HG02885 (cell line): ENCODE results near the gene TMC8.
"Not testable (repeated sequence)": the region's sequence is repeated elsewhere in the genome, so short reads cannot be mapped to it uniquely, and the experiment has no call there.

Experiments
- ATAC-seq: cut with Tn5 transposase; IDR thresholded peaks from one replicate; pipeline ENCODE4 v1.9.1; 2021; ENCODE audit warnings: mild to moderate bottlenecking; ENCODE audit not compliant: unreplicated experiment, poor library complexity

TMC8 gene

DNA sequence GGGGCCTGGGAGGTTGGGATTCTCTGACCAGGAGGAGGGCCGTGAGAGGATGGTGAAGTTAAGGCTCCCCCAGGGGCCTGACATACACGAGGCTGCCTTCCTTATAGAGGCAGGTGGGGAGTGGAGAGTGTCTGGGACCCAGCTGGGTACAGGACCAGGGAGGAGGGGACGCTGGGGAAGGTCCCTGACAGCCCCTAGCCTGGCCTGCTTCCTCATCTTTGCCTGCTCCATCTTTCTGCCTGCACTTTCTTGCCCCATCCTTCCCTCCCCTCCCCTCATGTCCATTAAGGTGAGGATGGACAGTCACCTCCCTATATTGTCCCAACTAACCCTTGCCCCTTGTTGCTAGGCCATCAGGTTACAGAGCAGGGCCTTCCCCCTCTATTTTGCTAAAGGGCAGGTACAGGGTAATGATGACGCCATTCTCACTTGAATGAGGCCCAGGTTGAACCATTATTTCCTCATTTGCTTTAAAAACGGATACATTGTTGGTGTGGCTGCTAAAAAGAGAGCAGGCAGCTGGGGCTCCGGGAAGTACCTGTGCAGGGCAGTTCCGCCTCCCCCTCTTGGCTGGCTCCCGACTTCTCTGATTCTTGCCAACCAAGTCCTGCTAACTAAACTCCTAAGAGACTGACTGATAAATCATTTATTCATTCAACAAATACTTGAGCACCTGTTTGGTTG, 16.9 kb downstream of the TMC8 start:
- ATAC-seq: peak; percentile 51

- ATAC-seq: no peak
These were observed 17.9 kb downstream of the TMC8 start for GRCh38 chr17:78148286-78149016.

DNA sequence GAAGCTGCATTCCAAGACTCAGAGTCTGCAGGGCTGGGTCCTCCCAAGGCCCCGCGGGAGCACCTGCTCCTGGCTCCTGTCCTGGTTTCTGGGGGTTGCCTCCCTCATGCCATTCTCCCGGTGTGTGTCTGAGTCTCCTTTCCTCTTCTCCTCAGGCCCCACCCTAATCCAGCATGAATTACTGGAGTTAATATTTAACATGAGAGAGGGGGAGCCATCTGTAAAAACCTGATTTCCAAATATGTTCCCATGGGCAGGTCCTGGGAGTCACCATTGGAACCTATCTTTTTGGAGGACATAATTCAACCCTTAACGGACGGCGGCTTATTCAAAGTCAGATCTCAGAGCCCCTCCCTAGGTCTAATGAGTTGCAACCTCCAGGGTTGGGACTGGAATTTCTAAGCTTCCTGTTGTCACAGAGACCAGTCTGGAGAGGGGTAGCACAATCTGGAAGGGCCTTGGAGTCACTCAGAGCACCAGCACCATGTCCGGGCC, 21.0 kb downstream of the TMC8 start:
- no peak for ATAC-seq

- peak; percentile 45 for ATAC-seq
These were observed 24.6 kb downstream of the TMC8 start for GRCh38 chr17:78154903-78155811.

GRCh38 chr17:78159575-78160158, 29.1 kb downstream of the TMC8 start:
- peak; percentile 50 for ATAC-seq

- no peak for ATAC-seq
These were observed 33.5 kb downstream of the TMC8 start for GRCh38 chr17:78163881-78164747.

- no peak for ATAC-seq
These were observed 34.4 kb downstream of the TMC8 start for GRCh38 chr17:78164748-78165607.

DNA sequence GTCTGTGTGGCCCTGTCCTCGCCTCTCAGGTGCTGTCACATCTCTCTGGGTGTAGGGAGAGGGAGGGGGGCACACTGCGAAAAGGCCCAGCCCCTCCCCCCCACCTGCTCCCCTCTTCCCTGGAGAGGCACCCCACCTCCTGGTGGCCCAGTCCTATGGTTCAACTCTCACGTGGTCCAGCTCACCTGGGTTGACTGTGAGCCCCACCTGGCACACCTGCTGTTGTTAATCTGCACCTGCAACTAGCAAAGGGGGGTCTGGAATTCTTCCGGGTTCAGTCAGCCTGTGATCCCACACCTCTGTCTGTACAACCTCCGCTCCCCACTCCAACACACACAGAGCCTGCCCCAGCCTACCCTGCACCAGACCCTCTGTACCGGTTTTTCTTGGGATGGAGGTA, 35.8 kb downstream of the TMC8 start:
- ATAC-seq: no peak

DNA sequence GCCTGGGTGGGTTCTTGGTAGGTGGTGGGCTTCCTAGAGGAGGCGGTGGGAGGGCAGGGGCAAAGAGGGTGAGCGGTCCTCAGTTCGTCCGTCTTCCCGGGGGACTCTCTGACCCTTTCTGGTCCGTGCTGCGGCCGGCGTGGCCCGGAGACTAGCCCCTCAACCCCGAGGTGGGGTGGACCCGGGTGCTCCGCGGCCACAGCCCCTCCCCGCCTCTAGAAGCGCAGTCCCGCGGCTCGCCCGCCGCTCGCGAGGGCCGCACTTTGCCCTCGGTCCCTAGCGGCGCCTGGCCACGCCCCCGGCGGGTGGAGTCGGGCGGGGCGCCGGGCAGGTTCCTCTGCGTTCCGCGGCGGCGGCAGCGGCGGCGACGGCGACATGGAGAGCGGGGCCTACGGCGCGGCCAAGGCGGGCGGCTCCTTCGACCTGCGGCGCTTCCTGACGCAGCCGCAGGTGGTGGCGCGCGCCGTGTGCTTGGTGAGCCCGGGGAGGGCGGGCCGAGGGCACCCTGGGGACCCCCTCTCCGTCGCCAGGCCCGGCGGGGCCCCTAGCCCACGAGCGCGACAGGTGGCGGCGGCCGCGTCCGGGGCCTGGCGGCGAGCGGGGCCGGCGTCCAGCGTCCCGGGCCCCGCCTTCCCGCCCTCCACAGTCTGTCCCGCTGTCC, 37.8 kb downstream of the TMC8 start, which contains the start of gene SYNGR2:
Gene SYNGR2, plus strand, starts transcription at position 340 of the 661 bp plus-strand sequence. Its CDS starts 36 bp downstream, at position 376.
- ATAC-seq: peak; percentile 62

DNA sequence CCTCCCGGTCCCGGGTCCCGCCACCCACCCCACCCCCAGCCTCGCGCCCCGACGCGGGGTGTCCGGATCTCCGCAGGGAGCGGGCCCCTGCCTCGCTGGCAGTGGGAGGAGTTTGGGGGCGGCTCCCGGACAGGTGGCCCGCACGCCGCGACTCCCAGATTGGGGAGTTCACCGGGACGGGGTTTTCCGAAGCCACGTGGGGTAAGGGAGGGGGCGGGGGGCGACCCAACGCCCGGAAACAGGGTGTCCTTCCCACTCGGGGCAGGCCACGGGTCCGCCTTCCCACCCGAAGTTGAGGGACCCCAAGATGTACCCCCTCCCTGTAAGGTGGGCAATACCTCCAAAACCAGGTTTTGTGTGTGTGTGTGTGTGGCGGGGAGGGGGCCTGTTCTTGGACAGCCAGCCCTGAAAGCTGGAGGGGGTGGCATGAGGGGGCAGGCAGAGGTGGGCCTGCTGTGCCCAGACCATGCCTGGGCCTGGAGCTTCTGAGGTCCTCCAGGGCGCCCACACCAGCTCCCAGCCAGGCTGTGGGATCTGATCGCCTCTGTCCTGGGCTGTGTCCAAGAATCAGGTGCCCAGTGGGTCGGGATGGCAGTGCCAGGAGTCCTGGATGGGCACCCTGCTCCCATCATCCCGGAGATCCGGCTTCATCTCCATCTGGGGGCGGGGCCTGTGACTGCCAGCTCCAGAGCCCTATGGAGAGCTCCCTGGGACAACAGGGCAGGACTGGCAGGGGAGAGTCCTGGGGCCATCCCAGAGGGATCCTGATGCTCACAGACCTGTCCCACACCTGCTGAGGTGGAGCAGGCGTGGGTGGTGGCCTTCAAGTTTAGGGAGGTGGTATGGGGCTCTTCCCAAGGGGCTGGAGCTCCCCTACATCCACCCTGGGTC, 38.6 kb downstream of the TMC8 start:
- ATAC-seq: no peak

DNA sequence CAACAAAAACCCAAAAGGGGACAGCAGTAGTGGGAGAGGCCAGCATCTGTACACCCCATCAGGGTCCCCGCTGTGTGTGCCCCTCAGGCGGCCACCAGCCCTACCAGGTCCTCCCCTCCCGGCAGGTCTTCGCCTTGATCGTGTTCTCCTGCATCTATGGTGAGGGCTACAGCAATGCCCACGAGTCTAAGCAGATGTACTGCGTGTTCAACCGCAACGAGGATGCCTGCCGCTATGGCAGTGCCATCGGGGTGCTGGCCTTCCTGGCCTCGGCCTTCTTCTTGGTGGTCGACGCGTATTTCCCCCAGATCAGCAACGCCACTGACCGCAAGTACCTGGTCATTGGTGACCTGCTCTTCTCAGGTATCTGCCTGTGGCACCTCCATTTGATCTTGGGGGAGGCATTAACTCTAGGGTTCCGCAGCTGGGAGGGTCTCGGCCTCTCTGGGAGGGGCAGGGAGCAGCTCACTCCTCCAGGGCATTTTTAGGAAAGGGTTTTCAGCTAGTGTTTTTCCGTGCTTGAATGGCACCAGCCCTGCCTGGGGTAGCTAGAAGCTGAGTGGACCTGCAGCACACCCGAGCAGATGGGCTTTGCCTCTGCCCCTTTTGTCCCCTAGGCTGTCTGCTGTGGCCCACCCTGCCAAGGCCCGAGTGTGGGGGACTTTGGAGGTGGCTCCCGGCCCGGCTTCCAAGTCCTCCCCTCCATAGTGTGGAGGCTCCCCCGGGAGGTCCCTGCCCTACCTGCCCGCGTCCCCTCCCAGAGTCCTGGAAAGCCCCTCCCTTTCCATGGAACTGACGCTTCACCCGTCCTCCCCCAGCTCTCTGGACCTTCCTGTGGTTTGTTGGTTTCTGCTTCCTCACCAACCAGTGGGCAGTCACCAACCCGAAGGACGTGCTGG, 40.4 kb downstream of the TMC8 start:
- no peak for ATAC-seq

DNA sequence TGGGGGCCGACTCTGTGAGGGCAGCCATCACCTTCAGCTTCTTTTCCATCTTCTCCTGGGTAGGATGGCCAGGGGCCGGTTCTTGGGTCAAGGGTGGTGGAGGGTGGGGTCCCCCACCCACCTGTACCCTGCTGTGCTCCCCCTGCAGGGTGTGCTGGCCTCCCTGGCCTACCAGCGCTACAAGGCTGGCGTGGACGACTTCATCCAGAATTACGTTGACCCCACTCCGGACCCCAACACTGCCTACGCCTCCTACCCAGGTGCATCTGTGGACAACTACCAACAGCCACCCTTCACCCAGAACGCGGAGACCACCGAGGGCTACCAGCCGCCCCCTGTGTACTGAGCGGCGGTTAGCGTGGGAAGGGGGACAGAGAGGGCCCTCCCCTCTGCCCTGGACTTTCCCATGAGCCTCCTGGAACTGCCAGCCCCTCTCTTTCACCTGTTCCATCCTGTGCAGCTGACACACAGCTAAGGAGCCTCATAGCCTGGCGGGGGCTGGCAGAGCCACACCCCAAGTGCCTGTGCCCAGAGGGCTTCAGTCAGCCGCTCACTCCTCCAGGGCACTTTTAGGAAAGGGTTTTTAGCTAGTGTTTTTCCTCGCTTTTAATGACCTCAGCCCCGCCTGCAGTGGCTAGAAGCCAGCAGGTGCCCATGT, 41.1 kb downstream of the TMC8 start:
- not testable (repeated sequence) for ATAC-seq

DNA sequence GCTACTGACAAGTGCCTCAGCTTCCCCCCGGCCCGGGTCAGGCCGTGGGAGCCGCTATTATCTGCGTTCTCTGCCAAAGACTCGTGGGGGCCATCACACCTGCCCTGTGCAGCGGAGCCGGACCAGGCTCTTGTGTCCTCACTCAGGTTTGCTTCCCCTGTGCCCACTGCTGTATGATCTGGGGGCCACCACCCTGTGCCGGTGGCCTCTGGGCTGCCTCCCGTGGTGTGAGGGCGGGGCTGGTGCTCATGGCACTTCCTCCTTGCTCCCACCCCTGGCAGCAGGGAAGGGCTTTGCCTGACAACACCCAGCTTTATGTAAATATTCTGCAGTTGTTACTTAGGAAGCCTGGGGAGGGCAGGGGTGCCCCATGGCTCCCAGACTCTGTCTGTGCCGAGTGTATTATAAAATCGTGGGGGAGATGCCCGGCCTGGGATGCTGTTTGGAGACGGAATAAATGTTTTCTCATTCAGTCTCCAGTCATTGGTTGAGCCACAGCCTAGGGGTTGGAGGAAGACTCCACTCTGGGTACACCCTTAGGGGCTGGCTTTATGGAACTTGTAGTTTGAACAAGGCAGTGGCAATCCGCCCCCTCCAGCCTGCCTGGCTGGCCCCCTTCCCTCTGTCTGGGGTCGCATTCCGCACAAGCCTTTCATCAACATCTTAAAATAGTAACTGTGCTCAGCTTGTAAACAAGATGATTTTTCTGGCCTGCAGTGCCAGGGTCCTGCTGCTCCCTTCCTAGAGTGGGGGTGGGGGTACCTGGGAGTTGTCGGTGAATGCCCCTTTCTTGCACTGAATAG, 41.9 kb downstream of the TMC8 start:
- ATAC-seq: no peak

DNA sequence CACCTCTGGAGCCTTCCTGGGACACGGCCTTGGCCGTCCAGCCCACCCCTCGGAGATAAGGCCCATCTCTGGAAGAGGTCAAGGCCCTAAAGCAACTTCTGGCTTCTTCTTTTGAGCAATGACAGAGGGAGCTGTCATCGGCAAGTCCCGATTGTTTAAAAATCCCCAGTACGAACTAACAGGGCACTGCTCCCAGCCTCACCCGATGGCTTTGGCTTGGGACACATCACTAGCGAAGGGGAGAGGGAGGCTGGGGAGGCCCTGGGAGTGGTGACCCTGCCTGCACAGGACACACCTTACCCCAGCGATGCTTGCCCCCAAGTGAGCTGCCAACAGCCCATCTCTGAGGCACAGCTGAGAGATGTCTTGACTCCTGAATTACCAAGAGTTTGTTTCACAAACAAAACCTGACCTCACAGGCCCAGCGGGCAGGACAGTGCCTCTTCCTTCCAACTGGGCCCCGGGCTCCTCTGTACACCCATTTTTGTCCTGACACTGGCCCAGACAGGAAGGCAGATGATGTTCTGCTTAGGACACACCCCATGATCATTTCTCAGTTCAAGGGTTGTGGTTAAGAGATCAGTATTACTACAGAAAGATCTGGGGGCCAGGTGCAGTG, 42.6 kb downstream of the TMC8 start:
- ATAC-seq: peak; percentile 29
